ENCODE results near the gene MKLN1.
"Not testable (repeated sequence)": the region's sequence is repeated elsewhere in the genome, so short reads cannot be mapped to it uniquely, and the experiment has no call there.

The MKLN1 gene

DNA sequence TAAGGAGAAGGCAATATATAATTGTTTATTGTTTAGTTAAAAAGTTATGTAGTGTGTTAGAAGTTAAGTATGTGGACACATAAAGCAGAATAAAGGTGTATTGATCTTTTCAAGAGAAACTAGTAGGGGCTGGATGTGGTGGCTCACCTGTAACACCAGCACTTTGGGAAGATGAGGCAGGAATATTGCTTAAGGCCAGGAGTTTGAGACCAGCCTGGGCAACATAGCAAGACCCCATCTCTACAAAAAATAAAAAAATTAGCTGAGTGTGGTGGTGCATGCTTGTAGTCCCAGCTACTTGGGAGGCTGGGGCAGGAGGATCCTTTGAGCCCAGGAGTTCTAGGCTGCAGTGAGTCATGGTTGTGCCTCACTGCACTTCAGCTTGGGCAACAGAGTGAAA, 135.0 kb downstream of the MKLN1 start:
- DNase-seq (ENCODE audit: low read depth, low spot score) = not testable (repeated sequence)

DNA sequence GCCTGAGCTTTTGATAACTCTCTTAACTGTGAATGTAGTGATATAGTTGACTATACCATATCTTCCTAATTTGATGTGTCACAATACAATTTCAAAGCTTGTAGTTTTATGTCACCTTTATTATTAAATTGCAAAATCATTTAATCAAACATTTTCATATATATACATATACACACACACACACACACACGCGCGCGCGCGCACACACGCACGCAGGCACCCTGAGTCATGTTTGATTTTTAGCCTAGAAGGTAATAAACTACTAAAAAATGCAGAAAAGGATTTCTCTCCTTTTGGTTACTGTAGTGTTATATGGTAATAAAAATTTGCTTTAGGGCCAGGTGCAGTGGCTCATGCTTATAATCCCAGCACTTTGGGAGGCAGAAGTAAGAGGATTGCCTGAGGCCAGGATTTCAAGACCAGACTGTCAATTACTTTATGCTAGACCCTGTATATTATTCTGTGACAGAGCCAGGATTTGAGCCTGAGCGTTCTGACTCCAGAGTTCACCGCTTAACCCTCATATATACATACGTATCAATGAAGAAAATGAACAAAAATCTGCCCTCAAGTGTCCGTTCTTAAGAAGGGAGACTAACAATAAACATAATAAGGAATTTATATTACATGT, 139.2 kb downstream of the MKLN1 start:
- DNase-seq (ENCODE audit: low read depth, low spot score) = no peak

DNA sequence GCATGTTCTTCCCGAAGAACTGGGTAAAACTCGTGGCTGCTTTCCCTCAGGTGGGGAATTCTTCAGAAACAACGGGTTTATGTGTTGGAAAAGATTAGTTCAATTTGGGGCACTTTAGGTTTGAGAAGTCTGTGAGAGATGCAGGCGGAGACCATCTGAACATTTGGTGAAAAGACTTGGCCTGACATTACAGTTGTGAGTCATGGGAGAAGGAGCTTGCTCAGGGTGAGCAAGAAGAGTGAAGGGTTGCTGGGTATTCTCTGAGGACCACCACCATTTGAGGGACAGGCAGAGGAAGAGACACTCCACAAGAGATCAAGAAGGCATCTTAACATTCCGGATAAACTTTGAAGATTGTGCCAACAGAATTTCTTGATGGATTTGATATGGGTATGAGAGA, 140.1 kb downstream of the MKLN1 start:
- DNase-seq (ENCODE audit: low read depth, low spot score) = no peak

DNA sequence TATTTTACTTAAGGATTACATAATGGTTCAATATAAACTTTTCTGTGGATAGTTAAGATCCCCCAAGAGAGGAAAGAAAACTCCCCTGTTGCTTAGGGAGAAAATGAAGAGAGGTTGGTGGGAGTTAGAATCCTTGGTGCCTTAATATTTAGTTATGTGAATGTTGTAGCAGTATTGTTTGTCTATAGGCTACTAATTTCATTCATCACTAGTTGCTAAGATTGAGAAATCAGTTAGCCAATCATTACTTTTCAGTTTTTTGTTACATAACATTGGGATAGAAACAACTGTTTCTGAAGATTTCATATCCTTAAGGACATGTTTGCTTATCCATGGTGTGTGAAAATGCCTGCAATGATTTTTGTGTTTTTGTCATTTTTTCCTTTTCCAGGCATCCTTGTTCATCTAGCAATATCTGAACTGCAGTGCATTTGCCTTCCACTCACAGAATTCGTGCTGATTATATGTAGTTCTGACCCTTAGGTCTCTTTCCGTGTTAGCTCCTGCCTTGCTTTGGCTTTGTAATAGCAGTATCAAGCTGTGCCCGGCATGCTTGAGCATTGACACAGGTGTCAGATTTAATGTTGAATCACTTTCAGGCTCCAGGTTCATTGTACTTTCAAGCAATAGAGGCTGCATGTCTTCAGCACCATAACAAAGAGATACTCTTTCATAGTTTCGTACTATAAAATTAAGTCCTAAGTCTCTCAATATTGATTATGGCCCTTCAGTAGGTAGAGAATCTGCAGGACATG, 143.8 kb downstream of the MKLN1 start:
- no peak for DNase-seq (ENCODE audit: low read depth, low spot score)

DNA sequence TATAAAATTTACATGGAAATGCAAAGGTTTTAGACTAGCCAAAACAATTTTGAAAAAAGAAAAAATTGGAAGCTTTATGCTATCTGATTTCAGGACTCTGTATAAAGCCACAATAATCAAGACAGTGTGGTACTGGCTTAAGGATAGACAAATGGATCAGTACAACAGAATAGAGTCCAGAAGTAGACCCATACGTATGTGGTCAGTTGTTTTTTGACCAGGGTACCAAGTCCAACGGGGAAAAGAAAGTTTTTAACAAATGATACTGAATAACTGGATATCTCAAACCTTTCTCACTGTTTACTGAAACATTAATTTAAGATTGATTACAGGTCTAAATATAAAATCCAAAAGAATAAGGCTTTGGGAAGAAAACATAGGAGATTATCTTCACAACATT, 149.1 kb downstream of the MKLN1 start:
- DNase-seq (ENCODE audit: low read depth, low spot score) = no peak

DNA sequence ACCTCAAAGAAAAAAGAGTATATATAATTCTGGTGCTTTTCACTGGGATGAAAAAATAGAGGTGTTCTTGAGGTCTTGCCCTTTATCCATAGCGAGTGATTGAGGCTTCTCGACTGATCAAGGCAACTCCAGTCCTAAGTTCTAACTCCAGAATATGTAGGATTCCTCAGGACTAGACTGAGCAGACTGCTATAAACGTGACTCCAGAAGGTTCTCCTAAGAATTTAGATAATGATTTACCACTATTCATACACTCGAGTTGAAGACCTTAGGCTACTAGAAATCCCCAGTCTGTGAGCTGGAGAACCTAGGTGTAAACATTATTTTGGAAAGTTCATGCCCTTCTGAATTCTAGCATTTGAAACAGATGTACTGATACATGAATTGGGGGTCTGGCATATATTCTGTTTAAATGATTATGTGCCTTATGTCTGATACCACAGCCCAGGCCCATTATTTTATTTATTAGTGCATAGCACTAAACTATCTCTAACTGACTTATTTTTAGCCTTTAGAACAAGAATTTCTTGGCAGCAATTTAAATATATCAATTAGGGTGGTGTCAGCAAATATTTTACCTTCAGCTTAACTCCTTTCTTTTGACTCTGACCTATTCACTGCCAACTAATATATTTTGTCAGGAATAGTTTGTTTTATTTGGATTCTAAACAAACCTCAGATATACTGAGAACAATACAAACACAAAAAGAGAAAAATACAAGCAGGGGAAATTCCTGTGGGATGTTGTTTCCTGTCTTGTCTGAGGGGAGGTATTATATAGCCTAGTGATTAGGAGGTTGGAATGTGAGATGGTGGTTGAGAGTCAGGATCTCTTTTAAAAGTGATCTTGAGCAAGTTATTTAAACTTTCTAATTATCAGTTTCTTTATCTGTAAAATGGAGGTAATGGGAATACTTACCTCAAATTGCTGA, 153.0 kb downstream of the MKLN1 start:
- DNase-seq (ENCODE audit: low read depth, low spot score) = no peak

DNA sequence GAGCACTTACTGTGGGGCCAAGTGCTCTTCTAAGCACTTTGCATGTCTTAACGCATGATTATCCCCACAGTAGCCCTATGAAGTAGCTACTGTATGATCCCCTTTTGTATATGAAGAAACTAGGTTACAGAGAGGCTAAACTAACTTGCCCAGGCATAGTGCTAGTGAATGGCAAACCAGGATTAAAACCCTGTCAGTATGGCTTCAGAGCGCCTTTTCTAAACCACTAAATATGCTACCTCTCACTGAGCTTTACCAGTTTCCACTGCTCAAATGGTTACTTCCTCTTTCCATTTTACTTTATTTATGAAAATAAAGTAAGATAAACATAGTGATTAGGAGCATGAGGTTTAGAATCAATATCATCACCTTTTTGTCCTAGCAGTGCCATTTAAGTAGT, 155.1 kb downstream of the MKLN1 start:
- no peak for DNase-seq (ENCODE audit: low read depth, low spot score)

DNA sequence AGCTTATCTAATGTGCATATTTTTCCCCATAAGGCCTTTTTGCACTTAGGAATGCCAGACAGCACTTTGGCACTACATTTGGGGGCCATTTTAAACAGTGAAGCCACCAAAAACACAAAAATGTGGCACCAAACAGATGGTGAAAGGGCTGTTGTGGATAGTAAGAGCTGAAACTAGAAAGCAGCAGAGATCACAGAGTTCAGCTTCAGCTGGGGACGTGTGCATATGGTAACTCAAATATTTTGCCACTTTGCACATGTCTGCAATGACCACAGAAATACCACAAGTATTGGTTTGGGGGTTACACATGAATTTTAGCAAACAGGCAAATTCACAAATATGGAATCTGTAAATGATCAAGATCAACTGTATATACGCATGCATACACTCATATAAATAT, 155.9 kb downstream of the MKLN1 start:
- no peak for DNase-seq (ENCODE audit: low read depth, low spot score)

DNA sequence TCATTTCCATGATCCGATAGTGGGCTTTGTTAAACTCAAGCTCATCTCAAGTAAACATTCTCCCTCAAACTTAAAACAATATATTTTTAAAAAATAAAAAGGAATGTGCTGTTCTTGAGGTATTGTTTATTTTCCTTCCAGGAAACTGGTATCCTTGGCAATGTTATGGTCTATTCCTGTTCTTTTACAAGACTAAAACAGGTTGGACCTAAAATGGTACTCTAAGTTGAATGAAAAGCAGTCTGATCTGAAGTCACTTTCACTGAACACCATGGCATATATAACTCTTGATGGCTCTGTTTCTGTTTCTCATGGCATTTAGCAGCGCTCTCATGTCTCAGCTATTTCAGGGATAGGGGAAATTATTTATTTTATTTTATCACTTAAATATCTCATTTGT, 158.7 kb downstream of the MKLN1 start:
- no peak for DNase-seq (ENCODE audit: low read depth, low spot score)

DNA sequence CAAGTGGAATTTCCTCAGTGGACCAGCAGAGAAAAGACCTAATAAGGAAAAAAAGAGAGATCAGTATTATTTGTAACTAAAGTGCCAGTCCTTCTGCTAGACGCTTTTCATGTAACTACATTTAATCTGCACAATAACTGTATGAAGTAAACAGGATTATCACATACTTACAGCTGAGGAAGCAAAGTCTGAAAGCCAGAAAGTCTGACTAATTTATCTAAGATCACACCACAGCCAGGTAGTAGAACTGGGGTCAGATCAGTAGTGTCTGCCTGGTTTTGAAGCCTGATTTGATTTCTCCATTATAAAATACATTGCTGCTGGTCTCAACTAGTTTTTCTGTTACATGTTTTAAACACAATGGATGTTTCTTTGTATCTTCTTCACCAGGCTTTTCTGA, 159.5 kb downstream of the MKLN1 start:
- no peak for DNase-seq (ENCODE audit: low read depth, low spot score)

DNA sequence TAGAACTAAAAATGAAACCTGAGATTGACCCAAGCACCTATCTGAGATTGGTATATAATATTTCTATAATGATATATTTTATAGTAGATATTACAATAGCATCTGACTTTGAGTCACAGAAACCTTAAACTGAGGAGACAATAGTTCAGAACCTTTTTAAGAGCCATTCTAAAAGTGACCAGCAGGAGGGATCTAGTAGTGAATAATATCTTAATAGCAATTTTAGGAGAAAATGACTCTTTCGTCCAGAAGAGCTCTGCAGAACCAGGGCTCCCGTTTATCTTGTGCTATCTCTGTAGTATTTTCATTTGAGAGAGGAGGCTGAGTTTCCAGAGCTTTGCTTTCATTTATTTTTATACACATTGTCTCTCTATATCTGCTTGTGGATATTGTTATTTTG, 160.7 kb downstream of the MKLN1 start:
- DNase-seq (ENCODE audit: low read depth, low spot score) = no peak

DNA sequence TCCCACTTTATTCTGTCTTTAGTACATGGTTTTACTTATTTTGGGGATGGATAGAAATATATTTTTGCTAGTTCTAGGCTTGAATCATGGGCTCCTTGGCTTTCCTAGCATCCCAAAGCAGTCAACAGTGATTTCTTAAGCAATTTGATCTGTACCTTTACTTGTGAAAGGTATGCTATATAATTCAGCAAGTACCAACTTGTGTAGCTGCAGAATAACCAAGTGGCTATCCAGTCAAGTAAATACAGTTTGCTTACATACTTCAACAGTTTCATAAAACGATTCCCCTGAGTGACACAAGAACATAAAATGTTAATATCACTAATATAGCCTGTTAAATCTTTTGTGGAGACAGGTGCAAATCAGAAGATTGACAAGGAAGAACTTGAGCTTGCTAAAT, 161.5 kb downstream of the MKLN1 start:
- DNase-seq (ENCODE audit: low read depth, low spot score) = no peak

DNA sequence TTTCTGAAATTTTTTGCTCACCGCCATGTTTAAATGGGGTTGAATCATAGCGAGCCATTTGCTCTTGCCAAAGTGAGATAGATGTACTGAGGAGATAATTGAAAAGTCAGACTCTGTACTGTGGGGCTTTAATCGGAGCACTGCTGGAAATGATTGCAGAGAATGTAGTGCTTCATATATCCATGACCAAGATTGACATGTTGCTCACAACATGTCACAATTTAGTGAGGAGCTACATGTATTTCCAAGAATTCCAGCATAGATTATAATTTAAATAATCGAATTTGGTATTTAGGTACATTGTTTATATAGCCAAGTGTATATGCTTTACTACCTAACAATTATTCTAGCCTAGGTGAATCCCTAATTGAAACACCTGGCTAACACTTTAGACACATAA, 162.2 kb downstream of the MKLN1 start:
- no peak for DNase-seq (ENCODE audit: low read depth, low spot score)

DNA sequence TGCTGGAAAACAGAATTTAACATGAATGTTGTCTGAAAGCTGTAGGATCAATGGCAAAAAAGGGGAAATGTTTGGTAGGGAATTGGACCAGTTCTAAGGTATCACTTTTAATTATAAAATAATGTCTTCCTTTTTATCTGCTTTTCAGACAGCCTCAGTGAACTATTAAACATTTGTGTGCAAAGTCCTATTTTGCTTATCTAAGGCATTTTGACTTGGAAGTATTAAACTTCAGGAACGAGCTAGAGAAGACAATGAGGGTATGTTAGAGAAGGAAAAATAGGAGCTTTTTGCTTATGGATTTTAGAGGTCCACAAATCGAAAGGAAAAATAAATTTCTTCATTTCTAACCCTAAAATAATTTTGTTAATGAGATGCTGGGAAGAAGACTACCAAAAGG, 165.4 kb downstream of the MKLN1 start:
- DNase-seq (ENCODE audit: low read depth, low spot score) = no peak

DNA sequence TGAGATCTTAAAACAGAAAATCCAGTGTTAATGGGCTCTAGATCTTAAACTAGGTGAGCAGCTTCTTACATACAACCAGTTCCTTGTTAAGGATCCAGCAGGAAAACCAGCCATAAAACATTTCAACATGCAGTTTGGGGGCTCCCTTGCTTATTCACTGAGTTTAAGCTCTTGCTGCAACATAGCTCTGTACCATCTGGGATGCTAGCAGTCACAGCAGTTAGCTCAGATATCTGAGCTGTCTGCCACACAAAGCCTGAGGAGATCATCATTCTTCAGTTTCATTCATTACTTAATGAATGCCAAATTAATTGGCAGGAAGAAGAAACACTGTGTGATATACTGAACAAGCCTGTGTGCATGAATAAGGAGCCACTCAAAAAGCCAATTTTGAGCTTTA, 165.9 kb downstream of the MKLN1 start:
- DNase-seq (ENCODE audit: low read depth, low spot score) = no peak

DNA sequence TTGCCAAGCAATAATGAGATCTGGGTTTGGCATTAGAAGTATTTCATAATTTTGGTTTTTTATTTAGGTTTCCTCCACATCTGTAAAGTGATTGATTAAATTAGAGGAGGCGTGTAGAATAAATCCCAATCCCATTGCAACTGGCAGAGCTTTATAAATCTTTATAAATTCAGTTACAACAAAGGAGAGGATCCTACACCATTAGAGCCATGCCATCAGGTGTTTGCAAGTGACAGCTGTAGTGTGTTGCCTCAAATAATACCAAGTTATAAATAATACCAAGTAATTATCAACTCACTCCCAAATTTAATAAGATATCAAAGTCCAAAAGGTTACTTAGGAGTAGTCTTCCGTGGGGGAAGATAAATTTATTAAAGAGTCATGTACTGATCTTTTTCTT, 166.5 kb downstream of the MKLN1 start:
- no peak for DNase-seq (ENCODE audit: low read depth, low spot score)

DNA sequence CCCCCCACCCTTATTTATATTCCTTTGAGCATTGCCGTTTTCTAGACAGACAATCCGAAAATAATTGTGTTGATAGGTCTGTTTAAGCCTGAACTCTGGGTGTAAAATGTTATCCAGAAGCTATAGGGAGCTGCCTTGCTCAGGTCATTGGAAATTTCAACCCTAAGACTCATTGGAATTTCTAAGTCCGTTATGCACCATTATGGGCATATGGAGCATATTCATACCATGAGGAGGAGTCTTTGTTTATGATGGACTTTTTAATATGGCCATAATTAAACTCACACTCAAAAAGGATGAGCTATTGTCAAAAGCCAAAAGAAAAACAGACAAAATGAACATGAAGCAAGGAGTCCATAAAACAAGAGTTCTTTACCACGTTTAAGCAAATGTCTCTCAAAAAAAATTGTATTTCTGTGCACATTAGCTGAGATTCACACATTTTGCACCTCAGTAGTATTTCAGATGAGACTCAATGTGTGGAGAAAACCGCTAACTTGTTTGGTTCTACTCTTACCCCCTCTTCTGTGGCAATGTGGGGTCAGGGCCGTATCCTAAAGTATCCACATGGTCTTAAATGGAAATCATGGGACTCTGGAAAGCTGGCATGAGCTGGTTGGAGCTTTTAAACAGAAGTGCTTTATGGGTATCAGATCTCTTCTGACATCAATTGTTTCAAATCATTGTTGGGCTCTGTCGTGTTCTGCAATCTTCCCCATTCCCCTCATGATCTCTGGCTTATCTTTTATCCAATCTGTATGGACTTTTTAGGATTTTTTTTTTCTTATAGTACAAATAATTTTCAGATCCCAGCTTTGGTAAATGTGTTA, 168.2 kb downstream of the MKLN1 start:
- no peak for DNase-seq (ENCODE audit: low read depth, low spot score)

DNA sequence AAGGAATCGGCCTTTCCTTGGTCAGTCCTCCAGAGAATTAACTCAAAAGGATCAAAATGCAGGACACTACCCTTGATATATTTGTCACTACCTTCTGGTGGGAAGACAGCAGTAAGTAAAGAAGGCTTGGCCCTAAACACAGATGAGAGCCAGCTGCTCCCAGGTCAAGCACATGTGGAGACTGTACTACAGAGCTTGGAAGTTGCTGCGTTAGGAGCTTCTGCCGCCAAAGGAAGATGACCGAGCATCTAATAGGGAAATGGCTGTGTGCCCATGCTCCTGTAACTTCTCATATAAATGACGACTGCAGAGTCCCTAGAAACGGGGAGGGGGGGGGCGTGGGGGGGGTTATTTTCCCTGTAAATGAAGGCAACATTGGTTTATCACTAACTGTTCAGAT, 169.8 kb downstream of the MKLN1 start:
- no peak for DNase-seq (ENCODE audit: low read depth, low spot score)

DNA sequence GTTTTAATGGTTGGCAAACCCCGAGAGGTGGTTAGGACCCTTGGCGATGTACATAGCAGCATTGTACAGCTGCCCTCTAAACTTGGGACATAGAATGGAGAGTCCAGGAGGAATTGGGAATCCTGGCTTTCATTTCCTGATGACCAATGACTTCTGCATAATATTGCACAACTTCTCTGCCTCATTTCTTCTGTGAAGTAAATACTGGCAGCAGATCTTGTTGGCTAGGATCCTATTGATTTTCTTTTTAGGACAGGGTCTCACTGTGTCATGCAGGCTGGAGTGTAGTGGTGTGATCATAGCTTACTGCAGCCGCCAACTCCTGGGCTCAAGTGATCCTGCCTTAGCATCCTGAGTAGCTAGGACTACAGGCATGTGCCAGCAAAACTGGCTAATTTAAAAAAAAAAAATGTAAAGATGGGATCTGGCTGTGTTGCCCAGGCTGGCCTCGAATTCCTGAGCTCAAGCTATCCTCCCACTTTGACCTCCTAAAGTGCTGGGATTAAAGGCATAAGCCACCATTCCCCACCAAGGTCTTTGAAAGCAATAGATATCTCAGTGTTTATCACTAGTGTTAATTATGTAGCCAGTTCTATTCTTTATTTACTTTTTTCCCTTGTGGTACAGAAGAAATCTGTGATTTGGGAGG, 170.7 kb downstream of the MKLN1 start:
- no peak for DNase-seq (ENCODE audit: low read depth, low spot score)

DNA sequence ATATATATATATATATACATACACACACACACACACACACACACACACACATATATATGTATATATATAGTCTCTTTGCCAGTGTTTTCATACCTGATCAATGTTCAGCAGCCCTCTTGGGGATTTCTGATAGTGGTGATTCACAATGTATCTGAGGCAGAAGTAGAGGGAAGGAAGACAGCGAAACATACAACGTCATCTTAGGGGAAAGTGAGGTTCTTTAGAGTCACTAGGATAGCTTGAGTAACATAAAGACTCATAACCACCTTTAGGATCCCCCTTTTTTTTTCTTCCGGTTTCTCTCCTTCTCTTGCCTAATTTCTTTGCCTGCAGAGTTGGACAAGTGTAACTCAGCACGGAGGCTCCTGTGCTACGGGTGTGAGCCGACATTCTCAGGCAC, 172.1 kb downstream of the MKLN1 start:
- DNase-seq (ENCODE audit: low read depth, low spot score) = no peak

DNA sequence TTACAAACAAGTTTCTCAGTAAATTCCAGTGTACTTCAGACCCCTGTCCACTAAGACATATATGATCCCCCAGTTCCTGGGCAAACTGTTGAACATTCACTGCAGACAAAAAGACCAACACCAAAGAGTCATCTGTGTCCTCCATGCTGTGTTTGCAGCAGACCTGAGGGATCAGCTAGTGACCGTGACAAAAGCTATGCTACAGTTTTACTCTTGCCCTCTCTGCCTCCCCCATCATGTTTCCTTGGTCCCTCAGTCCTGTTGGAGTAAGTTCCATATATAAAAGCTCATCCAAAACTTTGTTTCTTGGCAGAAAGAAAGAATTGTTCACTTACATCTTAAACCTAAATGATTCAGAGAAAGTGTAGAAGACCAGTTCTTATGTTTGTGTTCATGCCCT, 172.7 kb downstream of the MKLN1 start:
- DNase-seq (ENCODE audit: low read depth, low spot score) = no peak
